GM12874 (cell line): ENCODE results near the gene NUP35.

Experiments used
- TF ChIP-seq, protein P1 (sequence below): IDR thresholded peaks from 2 replicates; pipeline ENCODE4 v1.5.1; 2011; ENCODE audit warnings: low read depth, mild to moderate bottlenecking, control low read depth, low read length, moderate library complexity; ENCODE audit not compliant: insufficient read depth

Gene NUP35, protein sequence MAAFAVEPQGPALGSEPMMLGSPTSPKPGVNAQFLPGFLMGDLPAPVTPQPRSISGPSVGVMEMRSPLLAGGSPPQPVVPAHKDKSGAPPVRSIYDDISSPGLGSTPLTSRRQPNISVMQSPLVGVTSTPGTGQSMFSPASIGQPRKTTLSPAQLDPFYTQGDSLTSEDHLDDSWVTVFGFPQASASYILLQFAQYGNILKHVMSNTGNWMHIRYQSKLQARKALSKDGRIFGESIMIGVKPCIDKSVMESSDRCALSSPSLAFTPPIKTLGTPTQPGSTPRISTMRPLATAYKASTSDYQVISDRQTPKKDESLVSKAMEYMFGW

DNA sequence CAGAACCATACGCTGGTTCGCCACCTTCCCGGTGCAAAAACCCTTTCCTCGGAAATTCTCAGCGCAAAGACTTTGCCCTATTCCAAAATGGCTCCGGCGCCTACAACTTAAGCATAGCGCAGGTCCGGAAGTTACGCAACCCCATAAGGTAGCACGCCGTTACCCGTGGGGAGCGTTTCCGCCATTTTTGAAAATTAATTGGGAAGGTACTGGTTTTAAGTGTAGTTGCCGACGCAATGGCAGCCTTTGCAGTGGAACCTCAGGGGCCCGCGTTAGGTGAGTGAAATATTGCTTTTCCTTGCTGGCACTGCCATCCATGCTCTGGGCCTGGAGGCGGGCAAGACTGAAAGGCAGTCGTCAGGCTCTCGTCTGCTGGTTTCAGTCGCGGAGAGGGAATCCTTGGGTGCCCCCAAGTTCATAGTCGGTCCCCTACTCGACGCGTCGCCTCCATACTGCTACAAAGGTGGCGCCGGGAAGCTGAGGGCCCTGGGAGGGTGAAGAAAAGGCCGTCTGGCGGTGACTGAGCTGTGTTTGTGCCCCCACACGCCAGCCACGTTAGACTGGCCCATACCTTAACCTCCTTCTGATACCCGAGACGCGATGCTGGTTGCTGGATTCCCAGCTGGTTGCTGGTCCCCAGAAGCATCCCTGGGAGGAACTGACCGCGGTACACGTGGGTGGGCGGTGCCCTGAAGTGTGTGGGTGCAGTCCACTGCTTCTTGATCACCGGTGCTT is at the start of gene NUP35:
NUP35 (plus strand) TSS at position 222 of the 735 bp plus-strand sequence; CDS start at position 237, 15 bp downstream.
- TF ChIP-seq, protein P1, sequence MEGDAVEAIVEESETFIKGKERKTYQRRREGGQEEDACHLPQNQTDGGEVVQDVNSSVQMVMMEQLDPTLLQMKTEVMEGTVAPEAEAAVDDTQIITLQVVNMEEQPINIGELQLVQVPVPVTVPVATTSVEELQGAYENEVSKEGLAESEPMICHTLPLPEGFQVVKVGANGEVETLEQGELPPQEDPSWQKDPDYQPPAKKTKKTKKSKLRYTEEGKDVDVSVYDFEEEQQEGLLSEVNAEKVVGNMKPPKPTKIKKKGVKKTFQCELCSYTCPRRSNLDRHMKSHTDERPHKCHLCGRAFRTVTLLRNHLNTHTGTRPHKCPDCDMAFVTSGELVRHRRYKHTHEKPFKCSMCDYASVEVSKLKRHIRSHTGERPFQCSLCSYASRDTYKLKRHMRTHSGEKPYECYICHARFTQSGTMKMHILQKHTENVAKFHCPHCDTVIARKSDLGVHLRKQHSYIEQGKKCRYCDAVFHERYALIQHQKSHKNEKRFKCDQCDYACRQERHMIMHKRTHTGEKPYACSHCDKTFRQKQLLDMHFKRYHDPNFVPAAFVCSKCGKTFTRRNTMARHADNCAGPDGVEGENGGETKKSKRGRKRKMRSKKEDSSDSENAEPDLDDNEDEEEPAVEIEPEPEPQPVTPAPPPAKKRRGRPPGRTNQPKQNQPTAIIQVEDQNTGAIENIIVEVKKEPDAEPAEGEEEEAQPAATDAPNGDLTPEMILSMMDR, result no peak

DNA sequence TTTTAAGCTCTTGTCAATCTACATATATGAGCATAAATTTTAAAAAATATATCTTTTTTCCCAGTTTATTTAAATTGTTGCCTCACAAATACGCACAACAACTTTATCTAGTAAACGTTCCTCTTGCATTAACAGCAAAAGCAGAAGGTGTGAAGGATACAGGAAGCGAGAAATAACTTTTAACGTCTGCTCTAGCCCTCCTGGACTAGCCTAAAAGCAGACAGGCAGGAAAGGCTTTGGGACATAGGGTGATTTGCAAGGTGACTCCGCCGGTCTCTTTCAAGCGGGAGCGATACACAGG is 46.1 kb upstream of the NUP35 start:
- TF ChIP-seq, protein P1, result no peak

DNA sequence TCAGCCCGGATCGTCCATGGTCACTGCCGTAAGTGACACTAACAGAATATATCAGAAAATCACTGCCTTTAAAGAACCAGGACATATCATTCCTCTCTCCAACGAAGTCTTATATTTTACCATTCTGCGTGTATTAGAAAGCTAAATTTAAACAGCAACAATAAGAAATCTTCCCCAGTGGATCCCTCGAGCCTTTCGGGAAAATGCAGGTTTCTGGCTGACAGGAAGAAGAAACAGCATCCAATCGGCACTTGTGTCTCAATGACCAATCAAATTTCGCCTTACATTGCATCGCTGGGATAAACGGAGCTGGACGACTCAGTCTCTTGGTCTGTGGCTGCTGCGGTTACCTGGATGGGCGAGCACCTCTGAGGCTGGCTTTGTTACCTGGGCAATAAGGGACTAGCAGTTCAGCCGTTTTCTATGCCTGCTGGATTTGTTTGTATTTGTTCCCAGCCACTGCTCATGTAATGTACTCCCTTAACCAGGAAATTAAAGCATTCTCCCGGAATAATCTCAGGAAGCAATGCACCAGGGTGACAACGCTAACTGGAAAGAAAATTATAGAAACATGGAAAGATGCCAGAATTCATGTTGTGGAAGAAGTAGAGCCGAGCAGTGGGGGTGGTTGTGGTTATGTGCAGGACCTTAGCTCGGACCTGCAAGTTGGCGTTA is 45.6 kb upstream of the NUP35 start, which contains the start of gene DUSP19:
DUSP19 (plus strand) TSS at position 284 of the 675 bp plus-strand sequence; CDS start at position 471, 187 bp downstream.
- TF ChIP-seq, protein P1, result no peak

DNA sequence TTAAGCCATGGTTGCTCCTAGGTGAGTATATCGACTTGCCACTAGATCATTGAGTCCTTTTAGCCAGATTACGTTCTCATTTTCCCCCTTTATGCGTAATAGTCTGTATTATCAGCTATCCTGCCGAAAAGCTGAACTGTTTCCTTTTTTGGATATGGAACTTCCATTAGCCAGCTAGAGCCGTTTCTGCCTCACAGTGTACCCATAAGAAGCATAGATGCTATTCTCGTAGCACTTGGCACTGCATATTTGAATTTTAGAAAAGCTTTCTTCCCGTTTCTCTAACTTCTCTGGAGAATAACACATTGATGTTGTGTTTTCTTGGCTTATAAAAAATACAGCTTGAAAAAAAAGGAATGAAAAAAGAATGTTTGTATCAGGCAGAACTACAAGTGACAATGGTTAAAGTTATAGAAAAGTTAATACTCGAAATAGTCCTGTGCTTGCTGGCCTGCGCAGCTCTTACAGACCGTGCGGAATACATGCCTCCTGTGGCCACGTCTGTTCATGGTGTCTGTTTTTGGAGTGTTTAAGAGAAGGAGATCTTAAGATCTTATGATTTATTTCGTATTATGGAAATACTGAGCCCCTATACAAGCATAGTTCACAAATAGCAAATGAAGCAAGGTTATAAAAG is 45.0 kb upstream of the NUP35 start:
- TF ChIP-seq, protein P1, result no peak

DNA sequence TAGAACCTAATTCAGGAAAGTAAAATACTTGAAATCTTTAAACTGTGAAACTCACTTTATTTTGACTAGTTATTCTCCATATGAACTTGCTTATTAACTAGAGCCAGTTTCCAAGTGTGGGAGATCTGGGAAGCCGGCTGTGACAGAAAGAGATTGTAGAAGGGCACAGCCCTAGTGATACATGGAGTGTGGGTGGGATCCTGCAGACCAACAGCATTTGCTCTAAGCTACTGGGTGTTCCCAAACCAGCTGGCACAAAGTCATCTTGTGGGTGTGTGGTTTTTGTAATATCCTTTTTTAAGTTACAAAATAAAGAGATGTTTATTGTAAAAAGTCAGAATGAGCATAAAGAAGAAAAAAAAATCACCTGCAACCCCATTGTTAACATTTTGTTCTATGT is 42.3 kb upstream of the NUP35 start:
- TF ChIP-seq, protein P1, result no peak

DNA sequence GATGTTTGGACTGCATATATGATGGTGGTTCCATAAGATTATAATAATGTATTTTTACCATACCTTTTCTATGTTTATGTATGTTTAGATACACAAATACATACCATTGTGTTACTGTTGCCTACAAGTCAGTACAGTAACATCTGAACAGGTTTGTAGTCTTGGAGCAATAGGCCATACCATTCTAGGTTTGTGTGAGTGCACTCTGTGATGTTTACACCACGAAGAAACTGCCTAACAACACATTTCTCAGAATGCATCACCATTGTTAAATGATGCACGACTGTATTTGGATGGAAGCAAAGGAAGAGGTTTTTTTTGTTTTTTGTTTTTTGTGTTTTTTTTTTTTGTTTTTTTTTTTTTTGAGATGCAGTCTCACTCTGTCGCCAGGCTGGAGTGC is 36.2 kb upstream of the NUP35 start:
- TF ChIP-seq, protein P1, result no peak
